22Rv1 (cell line): ENCODE results near the gene ANGPT4.
"Not testable (repeated sequence)": the region's sequence is repeated elsewhere in the genome, so short reads cannot be mapped to it uniquely, and the experiment has no call there.

Experiments used
- H3K27ac ChIP-seq: fragments of 450-650 bp; 2 replicates; pipeline ENCODE4 v1.5.1; 2017
- CTCF ChIP-seq: fragments of 450-650 bp; IDR thresholded peaks from 2 replicates; pipeline ENCODE4 v1.5.1; 2017; ENCODE audit warnings: mild to moderate bottlenecking
- ZFX ChIP-seq: fragments of 450-650 bp; IDR thresholded peaks from 2 replicates; pipeline ENCODE4 v1.6.1; 2017; ENCODE audit warnings: antibody characterized with exemption, borderline replicate concordance

Gene ANGPT4

GRCh38 chr20:854601-855000, 61.5 kb downstream of the ANGPT4 start:
- H3K27ac ChIP-seq: no peak overlapping the region
- TF ChIP-seq CTCF (no peak), ZFX (no peak)

- H3K27ac ChIP-seq: no peak overlapping the region
- TF ChIP-seq CTCF: no peak
- TF ChIP-seq ZFX: no peak
Observed at GRCh38 chr20:853406-853996, 62.6 kb downstream of the ANGPT4 start.

GRCh38 chr20:848731-849130, 67.4 kb downstream of the ANGPT4 start:
- not testable (repeated sequence) for H3K27ac ChIP-seq

GRCh38 chr20:848193-848592, 67.9 kb downstream of the ANGPT4 start:
- no peak for TF ChIP-seq CTCF
- TF ChIP-seq ZFX: no peak
- no peak overlapping the region for H3K27ac ChIP-seq

- no peak overlapping the region for H3K27ac ChIP-seq
- no peak for TF ChIP-seq ZFX
- no peak for TF ChIP-seq CTCF
Observed at GRCh38 chr20:846894-847278, 69.2 kb downstream of the ANGPT4 start.

GRCh38 chr20:845941-846893, 69.9 kb downstream of the ANGPT4 start:
- TF ChIP-seq CTCF (no peak), ZFX (no peak)
- no peak overlapping the region for H3K27ac ChIP-seq

GRCh38 chr20:845226-845868, 70.8 kb downstream of the ANGPT4 start:
- TF ChIP-seq CTCF: no peak
- TF ChIP-seq ZFX: no peak
- peak overlapping the region; percentile 82 for H3K27ac ChIP-seq
